GM13977 (cell line): ENCODE results near the gene DHH.
A peak's percentile ranks its signal among the peaks of the same experiment; 100 is the strongest.
"Not testable (repeated sequence)": the region's sequence is repeated elsewhere in the genome, so short reads cannot be mapped to it uniquely, and the experiment has no call there.

ENCODE experiments used
- DNase-seq: peaks from one replicate; pipeline ENCODE4 v3.0.0; 2012; ENCODE audit warnings: low spot score
- in situ Hi-C: fragments of 300-500 bp; cut with MboI; formaldehyde crosslinking; loops from one replicate; pipeline ENCODE4 v1.12.0; 2022; ENCODE audit warnings: low sequenced_read_pairs, low pct_unique_long_range_greater_than_20kb, mixed read lengths, inconsistent platforms; ENCODE audit not compliant: unreplicated experiment
- TF ChIP-seq, protein P1 (sequence below): IDR thresholded peaks from 2 replicates; pipeline ENCODE4 v1.5.1; 2012; ENCODE audit warnings: mild to moderate bottlenecking, control low read depth; ENCODE audit not compliant: insufficient read depth; ENCODE audit errors: extremely low read depth, missing control alignments

DHH gene

DNA sequence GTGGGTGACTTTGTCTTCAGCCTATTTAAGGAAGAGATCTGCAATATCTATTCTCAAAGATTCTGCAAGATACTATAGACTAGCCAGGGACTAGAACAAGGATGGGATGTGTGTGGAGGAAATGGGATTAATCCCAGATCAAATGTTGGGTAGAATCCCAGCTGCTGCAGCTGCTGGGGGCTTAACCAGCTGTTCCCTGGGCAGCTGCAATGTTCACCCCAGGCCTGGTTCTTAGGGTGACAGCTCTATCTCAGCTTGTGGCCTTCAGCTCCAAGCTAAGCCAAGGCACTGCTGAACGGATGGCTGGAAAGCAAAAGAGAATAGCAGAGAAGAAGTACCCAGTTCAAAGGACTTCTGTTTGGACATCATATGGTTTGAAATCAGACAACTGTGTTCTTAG lies 14.8 kb downstream of the DHH start:
- in situ Hi-C loops, result no loop called here
- TF ChIP-seq, protein P1, sequence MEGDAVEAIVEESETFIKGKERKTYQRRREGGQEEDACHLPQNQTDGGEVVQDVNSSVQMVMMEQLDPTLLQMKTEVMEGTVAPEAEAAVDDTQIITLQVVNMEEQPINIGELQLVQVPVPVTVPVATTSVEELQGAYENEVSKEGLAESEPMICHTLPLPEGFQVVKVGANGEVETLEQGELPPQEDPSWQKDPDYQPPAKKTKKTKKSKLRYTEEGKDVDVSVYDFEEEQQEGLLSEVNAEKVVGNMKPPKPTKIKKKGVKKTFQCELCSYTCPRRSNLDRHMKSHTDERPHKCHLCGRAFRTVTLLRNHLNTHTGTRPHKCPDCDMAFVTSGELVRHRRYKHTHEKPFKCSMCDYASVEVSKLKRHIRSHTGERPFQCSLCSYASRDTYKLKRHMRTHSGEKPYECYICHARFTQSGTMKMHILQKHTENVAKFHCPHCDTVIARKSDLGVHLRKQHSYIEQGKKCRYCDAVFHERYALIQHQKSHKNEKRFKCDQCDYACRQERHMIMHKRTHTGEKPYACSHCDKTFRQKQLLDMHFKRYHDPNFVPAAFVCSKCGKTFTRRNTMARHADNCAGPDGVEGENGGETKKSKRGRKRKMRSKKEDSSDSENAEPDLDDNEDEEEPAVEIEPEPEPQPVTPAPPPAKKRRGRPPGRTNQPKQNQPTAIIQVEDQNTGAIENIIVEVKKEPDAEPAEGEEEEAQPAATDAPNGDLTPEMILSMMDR, result no peak
- no peak for DNase-seq

DNA sequence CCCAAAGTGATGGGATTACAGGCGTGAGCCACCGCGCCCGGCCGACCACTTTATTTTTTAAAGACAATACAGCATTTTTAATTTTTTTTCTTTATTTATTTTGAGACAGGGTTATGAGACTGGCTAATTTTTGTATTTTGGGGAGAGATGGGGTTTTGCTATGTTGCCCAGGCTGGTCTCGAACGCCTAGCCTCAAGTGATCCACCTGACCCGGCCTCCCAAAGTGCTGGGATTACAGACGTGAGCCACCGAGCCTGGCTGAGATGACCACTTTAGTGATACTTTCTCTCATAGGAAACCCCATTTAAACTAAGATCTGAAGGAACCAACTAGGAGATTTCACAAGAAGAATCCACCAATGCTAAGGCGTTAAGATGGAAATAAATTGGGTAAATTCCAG lies 23.6 kb downstream of the DHH start:
- DNase-seq, result no peak
- in situ Hi-C loops, result no loop called here
- TF ChIP-seq, protein P1, result no peak

DNA sequence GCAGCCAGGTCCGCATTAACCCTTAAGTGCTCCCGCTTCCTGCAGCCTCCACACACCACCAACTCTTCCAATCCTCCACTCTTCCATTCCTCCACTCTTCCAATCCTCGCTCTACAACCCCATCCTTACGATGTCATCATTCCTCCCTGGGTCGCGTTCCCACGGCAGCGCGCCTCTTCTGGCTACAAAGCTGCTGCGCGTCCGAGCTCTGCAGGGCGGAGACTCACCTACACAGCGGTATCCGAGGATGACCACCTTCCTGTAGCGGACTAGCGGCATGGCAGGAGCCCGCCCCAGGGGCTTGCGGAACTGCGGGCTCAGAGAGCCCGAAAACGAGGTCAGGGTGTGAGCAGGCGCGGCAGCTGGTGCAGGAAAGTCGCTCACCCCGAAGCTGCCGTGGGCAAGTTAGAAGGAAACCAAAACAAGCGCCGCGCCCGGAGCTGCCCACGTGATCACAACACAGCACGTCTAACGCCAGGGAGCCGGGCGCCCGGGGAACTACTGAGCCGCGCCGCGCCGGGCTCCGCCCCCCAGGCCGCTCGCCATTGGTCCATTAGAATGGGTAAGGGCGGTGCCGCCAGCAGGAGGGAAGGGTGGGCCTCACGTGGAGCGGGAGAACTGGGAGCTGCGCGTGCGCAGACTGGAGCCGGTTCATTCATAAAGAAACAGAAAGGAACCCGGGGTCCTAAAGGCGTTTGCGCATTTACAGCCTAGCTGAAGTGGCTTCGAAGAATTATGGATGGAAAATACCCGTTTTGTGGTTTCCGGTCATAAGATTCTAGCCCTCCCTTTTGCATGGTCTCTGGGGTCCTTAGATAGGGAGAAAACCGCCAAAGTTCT lies 24.9 kb downstream of the DHH start, which contains the start of gene RHEBL1:
Gene RHEBL1, minus strand, starts transcription at position 473 of the 840 bp plus-strand sequence. Its CDS starts 194 bp downstream, at position 279.
- DNase-seq, result peak; percentile 97
- in situ Hi-C loops, result no loop called here
- TF ChIP-seq, protein P1, result peak; percentile 38

DNA sequence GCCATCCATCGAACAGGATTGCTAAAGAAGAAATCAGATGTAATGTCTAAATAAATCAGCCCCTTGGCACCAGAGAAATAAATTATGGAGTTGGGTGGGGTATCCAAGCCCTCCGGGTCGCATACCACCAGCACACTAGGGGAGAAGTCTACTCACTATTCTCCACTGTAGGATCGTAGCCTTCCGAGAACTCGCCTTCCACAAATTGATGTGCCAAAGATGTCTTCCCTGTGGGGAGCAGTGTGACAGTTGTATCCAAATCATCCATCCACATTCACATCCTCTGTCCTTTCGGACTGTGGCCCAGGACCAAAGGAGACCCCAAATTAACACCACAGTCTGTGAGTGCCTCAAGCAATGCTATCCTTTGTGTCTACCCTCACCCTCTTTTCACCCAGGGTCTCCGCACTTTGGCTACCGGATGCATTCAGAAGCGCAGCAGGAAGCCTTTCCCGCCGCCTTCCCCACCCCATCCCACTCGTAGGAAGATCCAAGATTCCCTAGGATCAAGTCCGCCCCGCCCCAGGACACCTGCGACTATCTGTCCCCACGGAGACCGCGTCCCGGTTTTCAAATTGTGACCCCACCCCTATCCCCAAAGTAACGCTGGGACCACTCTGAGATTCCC lies 25.6 kb downstream of the DHH start:
- in situ Hi-C loops, result no loop called here
- TF ChIP-seq, protein P1, result no peak
- DNase-seq, result no peak

DNA sequence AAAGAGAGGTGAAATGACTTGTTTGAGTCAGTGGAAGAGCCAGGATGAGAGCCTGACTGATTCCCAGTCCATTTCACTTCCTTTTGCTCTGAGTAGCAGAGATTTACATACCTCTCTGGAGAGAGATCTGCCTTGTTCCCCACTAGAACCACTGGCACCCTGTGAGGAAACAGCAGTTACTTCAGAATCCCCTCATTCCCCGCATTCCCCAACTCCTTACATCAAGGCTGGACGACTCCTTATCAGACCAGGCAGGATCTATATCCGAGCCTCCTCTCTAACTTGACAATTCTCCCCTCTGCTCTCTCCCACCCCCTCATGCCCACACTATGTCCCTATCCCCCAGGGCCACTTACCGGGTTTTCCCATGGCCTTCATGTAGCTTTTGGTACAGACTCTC lies 28.5 kb downstream of the DHH start:
- TF ChIP-seq, protein P1, result no peak
- in situ Hi-C loops, result no loop called here
- no peak for DNase-seq

DNA sequence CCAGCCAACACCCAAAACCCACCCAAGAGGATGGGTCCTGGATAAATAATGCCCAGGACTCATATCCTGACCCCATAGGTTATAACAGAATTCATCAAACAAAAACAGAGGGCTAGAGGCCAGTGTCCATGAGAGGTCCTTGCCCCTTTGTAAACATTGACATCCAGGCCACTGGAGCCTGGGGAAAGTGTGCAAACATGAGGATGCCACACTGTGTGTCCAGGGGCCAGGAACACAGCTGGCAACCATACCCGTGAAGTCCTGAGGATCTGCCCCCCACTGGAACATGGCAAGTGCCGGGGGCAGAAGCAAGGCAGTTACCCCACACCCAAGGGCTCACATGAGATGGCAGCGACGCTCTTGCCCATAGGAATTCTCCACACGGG lies 29.8 kb downstream of the DHH start:
- DNase-seq, result no peak
- TF ChIP-seq, protein P1, result no peak
- in situ Hi-C loops, result no loop called here

DNA sequence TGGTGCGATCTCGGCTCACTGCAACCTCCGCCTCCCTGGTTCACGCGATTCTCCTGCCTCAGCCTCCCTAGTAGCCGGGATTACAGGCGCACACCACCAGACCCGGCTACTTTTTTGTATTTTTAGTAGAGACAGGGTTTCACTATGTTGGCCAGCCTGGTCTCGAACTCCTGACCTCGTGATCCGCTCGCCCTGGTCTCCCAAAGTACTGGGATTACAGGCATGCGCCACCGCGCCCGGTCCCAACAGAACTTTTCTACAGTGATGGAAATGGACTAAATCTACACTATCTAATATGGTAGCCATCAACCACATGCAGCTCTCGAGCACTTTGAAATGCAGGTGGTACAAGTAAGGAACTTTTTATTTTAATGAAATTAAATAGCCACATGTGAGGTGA lies 32.7 kb downstream of the DHH start:
- in situ Hi-C loops, result not testable (repeated sequence)

More for the DNA sequence above, 32.7 kb downstream of the DHH start:
- DNase-seq, result not testable (repeated sequence)
